GM12878 (cell line): ENCODE results near the gene PLS3. TPM values are rescaled to one million over a fixed set of nuclear protein-coding genes. Genes with fewer than 3 reads are reported as not detected.

Experiments used
- ATAC-seq: fragments of 200-7000 bp; cut with Tn5 transposase; 3 replicates; pipeline ENCODE4 v1.9.1; 2020; ENCODE audit warnings: mild to moderate bottlenecking, moderate library complexity
- BruUV-seq: library from RNA; stranded (reverse); fragments of 400-500 nt; replicated peaks from 2 replicates; lab custom pipeline; 2021; lab: Mats Ljungman, UMichigan
- CTCF ChIA-PET: fragments of 300-600 bp; sonication (Branson Sonifier 250); formaldehyde crosslinking; extraction: SDS; loops from one replicate; lab custom pipeline; 2021; ENCODE audit warnings: inconsistent platforms; lab: Yijun Ruan, JAX
- POLR2A ChIA-PET: fragments of 350-600 bp; formaldehyde crosslinking; extraction: SDS; loops from one replicate; lab custom pipeline; 2021; ENCODE audit warnings: inconsistent platforms; lab: Charles Lee
- RAD21 ChIA-PET: fragments of 300-600 bp; sonication (Branson Sonifier 250); formaldehyde crosslinking; loops from one replicate; lab custom pipeline; 2023; ENCODE audit warnings: antibody characterized with exemption; ENCODE audit not compliant: unreplicated experiment; lab: Charles Lee
- SMC1A ChIA-PET: fragments of 300-600 bp; sonication (Branson Sonifier 250); formaldehyde crosslinking; loops from one replicate; lab custom pipeline; 2023; ENCODE audit not compliant: unreplicated experiment, uncharacterized antibody; lab: Charles Lee
- DNase-seq: peaks from one replicate; pipeline ENCODE4 v3.0.0-alpha.2; 2011; ENCODE audit warnings: low read depth, low spot score
- FAIRE-seq: peaks from 3 replicates; lab custom pipeline; 2011; peaks lifted over from hg19 to GRCh38; lab: Jason Lieb, UNC
- H2AFZ ChIP-seq: 2 replicates; pipeline ENCODE4 v1.6.0; 2011; ENCODE audit warnings: low read depth, low read length, control low read depth; ENCODE audit not compliant: control insufficient read depth
- H3K27ac ChIP-seq: 2 replicates; pipeline ENCODE4 v1.5.1; 2011; ENCODE audit warnings: control low read depth; ENCODE audit not compliant: control insufficient read depth, insufficient read depth
- H3K27me3 ChIP-seq, 2 experiments: replicated peaks in 1 of 2; 2 replicates each; pipeline versions ENCODE4 v1.6.0 to v1.6.1; 2011; ENCODE audit warnings: low read length in 1 of 2; ENCODE audit not compliant: control insufficient read depth in 2 of 2, insufficient read depth in 2 of 2
- H3K36me3 ChIP-seq, 2 experiments: 2 replicates each; pipeline ENCODE4 v1.5.1; 2011; ENCODE audit warnings: low read length in 1 of 2; ENCODE audit not compliant: control insufficient read depth in 2 of 2, insufficient read depth in 2 of 2
- H3K4me1 ChIP-seq: 2 replicates; pipeline ENCODE4 v1.6.1; 2011; ENCODE audit warnings: mild to moderate bottlenecking, low read length, moderate library complexity, mixed read lengths; ENCODE audit not compliant: control insufficient read depth, insufficient read depth
- H3K4me2 ChIP-seq: 2 replicates; pipeline ENCODE4 v1.6.0; 2011; ENCODE audit warnings: control low read depth; ENCODE audit not compliant: control insufficient read depth, insufficient read depth
- H3K4me3 ChIP-seq: fragments of 200-600 bp; sonication (generic); 2 replicates; pipeline ENCODE4 v1.5.1; 2016
- H3K79me2 ChIP-seq: 2 replicates; pipeline ENCODE4 v1.6.0; 2011; ENCODE audit warnings: low read length; ENCODE audit not compliant: control insufficient read depth, insufficient read depth
- H3K9ac ChIP-seq: 2 replicates; pipeline ENCODE4 v1.8.0; 2011; ENCODE audit warnings: low read length, control low read depth, mixed read lengths; ENCODE audit not compliant: control insufficient read depth, insufficient read depth
- H3K9me3 ChIP-seq: replicated peaks from 3 replicates; pipeline ENCODE4 v1.5.1; 2011; ENCODE audit warnings: mild to moderate bottlenecking, low read length; ENCODE audit not compliant: control insufficient read depth, insufficient read depth
- H4K20me1 ChIP-seq: 2 replicates; pipeline ENCODE4 v1.6.0; 2011; ENCODE audit not compliant: control insufficient read depth, insufficient read depth
- BCLAF1 ChIP-seq: fragments of 450-650 bp; IDR thresholded peaks from 2 replicates; pipeline ENCODE4 v1.6.1; 2017; ENCODE audit warnings: antibody characterized with exemption, mild to moderate bottlenecking, moderate library complexity
- IRF5 ChIP-seq: fragments of 450-650 bp; IDR thresholded peaks from 2 replicates; pipeline ENCODE4 v1.6.1; 2017; ENCODE audit warnings: borderline replicate concordance
- KLF5 ChIP-seq: fragments of 450-650 bp; IDR thresholded peaks from 2 replicates; pipeline ENCODE4 v1.6.1; 2014; ENCODE audit warnings: mild to moderate bottlenecking; ENCODE audit not compliant: partially characterized antibody
- LARP7 ChIP-seq: fragments of 450-650 bp; IDR thresholded peaks from 2 replicates; pipeline ENCODE4 v1.6.1; 2017; ENCODE audit warnings: mild to moderate bottlenecking
- PBX3 ChIP-seq: IDR thresholded peaks from 2 replicates; pipeline ENCODE4 v1.6.1; 2011; ENCODE audit warnings: mild to moderate bottlenecking, low read depth, low read length, moderate library complexity; ENCODE audit not compliant: insufficient replicate concordance
- PML ChIP-seq: IDR thresholded peaks from 2 replicates; pipeline ENCODE4 v1.6.1; 2012; ENCODE audit warnings: low read length, inconsistent platforms
- RCOR1 ChIP-seq: conservative IDR thresholded peaks from 2 replicates; pipeline ENCODE4 v1.6.1; 2012; ENCODE audit warnings: low read depth, low read length, improper control_type of control experiment
- SMARCA5 ChIP-seq: fragments of 450-650 bp; IDR thresholded peaks from 2 replicates; pipeline ENCODE4 v1.6.1; 2017; ENCODE audit warnings: mild to moderate bottlenecking
- WRNIP1 ChIP-seq: IDR thresholded peaks from 2 replicates; pipeline ENCODE4 v1.6.1; 2011; ENCODE audit warnings: low read depth, low read length, improper control_type of control experiment, borderline replicate concordance
- ZBTB33 ChIP-seq: fragments of 450-650 bp; IDR thresholded peaks from 2 replicates; pipeline ENCODE4 v1.6.1; 2017; ENCODE audit warnings: mild to moderate bottlenecking
- ZBTB40 ChIP-seq: fragments of 450-650 bp; IDR thresholded peaks from 2 replicates; pipeline ENCODE4 v1.6.1; 2016; ENCODE audit warnings: mild to moderate bottlenecking, moderate library complexity, borderline replicate concordance
- ZNF622 ChIP-seq: fragments of 450-650 bp; IDR thresholded peaks from 2 replicates; pipeline ENCODE4 v1.6.1; 2017; ENCODE audit warnings: mild to moderate bottlenecking, inconsistent platforms
- ZZZ3 ChIP-seq: IDR thresholded peaks from 2 replicates; pipeline ENCODE4 v1.6.1; 2011; ENCODE audit warnings: low read depth; ENCODE audit not compliant: control insufficient read depth, insufficient read length
- in situ Hi-C: fragments of 300-500 bp; cut with MboI; formaldehyde crosslinking; loops from 9 replicates; pipeline ENCODE4 v1.14.3; 2018; ENCODE audit warnings: mixed read lengths
- intact Hi-C: fragments of 100-400 bp; cut with micrococcal nuclease; formaldehyde crosslinking; loops from one replicate; pipeline ENCODE4 v1.14.2; 2022; ENCODE audit not compliant: unreplicated experiment
- polyA plus RNA-seq, 11 experiments: library from polyadenylated mRNA; depleted of rRNA in 4 of 11; unstranded in 6 of 11; stranded (reverse) in 5 of 11; fragments of >200 nt; fragmentation: Nextera tagmentation in 4 of 11; fragmentation: Illumina TruSeq in 1 of 11; extraction: Ambion mirVana in 4 of 11; extraction: Trizol in 1 of 11; gene quantifications; 1 replicate in 1 of 11; 2 replicates in 10 of 11; pipeline versions ENCODE4 v1.2.1 to v1.2.3, GENCODE V29; 2011 to 2016; ENCODE audit warnings: inconsistent platforms in 2 of 11, missing spikeins in 2 of 11, low read depth in 1 of 11
- total RNA-seq, 4 experiments: library from RNA; depleted of rRNA in 3 of 4; stranded (reverse); fragments of >200 nt in 3 of 4; fragmentation: Illumina TruSeq in 1 of 4; extraction: Trizol in 1 of 4; gene quantifications; 2 replicates each; pipeline versions ENCODE4 v1.2.1 to v1.2.3, GENCODE V29; 2013 to 2021

Gene PLS3
- total and polyA plus RNA-seq, 10 of the 15 experiments (the other 5 are each of a cell fraction or from before 2014, with no cell fraction given): 47.6 to 236 (median 174) TPM

GRCh38 chrX:115650449-115650848, 89.5 kb downstream of the PLS3 start:
- CTCF ChIA-PET: interaction anchor here (0.6 to 12.7 kb wide), 6 partner anchors 10 to 935 kb away, joined by 3 to 216 read pairs (median 8); no protein-coding TSS in a partner anchor
- DNase-seq (no peak), FAIRE-seq (no peak)
- TF ChIP-seq ZNF622 (no peak), WRNIP1 (no peak), BCLAF1 (no peak), KLF5 (no peak), PBX3 (no peak), SMARCA5 (no peak), IRF5 (no peak), LARP7 (no peak), ZBTB40 (no peak), ZBTB33 (no peak), PML (no peak), ZZZ3 (no peak), RCOR1 (no peak)

More at GRCh38 chrX:115650449-115650848, 89.5 kb downstream of the PLS3 start:
- no peak overlapping the region for H3K4me3 ChIP-seq
- ChIA-PET RAD21 (interaction anchor here (1.1 kb wide), 1 partner anchor 9 kb away, joined by 6 read pairs; no protein-coding TSS in a partner anchor), POLR2A (no interaction called here), SMC1A (interaction anchor here (0.5 to 2.2 kb wide), 4 partner anchors 32 to 340 kb away, joined by 3 to 11 read pairs (median 3); no protein-coding TSS in a partner anchor)
- no peak overlapping the region for H3K27ac ChIP-seq
- no peaks in the 10 kb centered on the region for H3K9me3 ChIP-seq
- H3K9ac ChIP-seq: no peak overlapping the region
- no peaks in the 10 kb centered on the region for H3K79me2 ChIP-seq
- no peak overlapping the region for H2AFZ ChIP-seq
- H3K36me3 ChIP-seq: no peaks in the 10 kb centered on the region
- intact Hi-C loops (no loop called here), in situ Hi-C loops (loop anchor here (10.0 kb wide), 1 partner anchor 294 kb away; no protein-coding TSS in a partner anchor)
- H3K4me2 ChIP-seq: no peak overlapping the region
- no peak for ATAC-seq
- H3K4me1 ChIP-seq: no peaks in the 10 kb centered on the region
- H4K20me1 ChIP-seq: no peaks in the 10 kb centered on the region
- no peaks in the 10 kb centered on the region for H3K27me3 ChIP-seq
- no TSS peak for BruUV-seq
